T-cell (primary cell): Measurements from ENCODE around the gene TSPAN4. TPM values are rescaled to one million over a fixed set of nuclear protein-coding genes. Genes with fewer than 3 reads are reported as not detected.

ENCODE experiments used
- ATAC-seq, 4 experiments: fragments of 200-7000 bp in 3 of 4; fragments of 150-1000 bp in 1 of 4; cut with Tn5 transposase; replicated peaks in 1 of 4; 1 replicate in 3 of 4; 2 replicates in 1 of 4; pipeline ENCODE4 v1.10.0; 2021; ENCODE audit warnings: moderate library complexity in 3 of 4, mild to moderate bottlenecking in 2 of 4, moderate number of reproducible peaks in 1 of 4
- CTCF ChIA-PET, 2 donors: fragments of 300-600 bp; sonication (Branson Sonifier 250); formaldehyde crosslinking; loops; one replicate each; lab custom pipeline; 2022; ENCODE audit warnings: antibody characterized with exemption in 2 of 2; lab: Charles Lee
- POLR2A ChIA-PET, 2 donors: fragments of 300-600 bp; sonication (Branson Sonifier 250); formaldehyde crosslinking; loops; one replicate each; lab custom pipeline; 2022; ENCODE audit warnings: antibody characterized with exemption in 2 of 2; lab: Charles Lee
- DNase-seq, 35 experiments: peaks; one replicate each; pipeline versions ENCODE4 v3.0.0 to v3.0.0-alpha.2; 2013 to 2023
- H3K27ac ChIP-seq: one replicate; pipeline ENCODE4 v1.5.1; 2013; ENCODE audit warnings: low read length
- H3K27me3 ChIP-seq, 2 experiments: replicated peaks in 1 of 2; 1 replicate in 1 of 2; 2 replicates in 1 of 2; pipeline versions ENCODE4 v1.6.1 to v1.7.0; 2013; ENCODE audit warnings: low read length in 1 of 2, mixed read lengths in 1 of 2; ENCODE audit not compliant: control insufficient read depth in 2 of 2, insufficient read depth in 2 of 2; ENCODE audit errors: extremely low read depth in 1 of 2
- H3K36me3 ChIP-seq, 2 donors: 1 replicate in 1 of 2; 2 replicates in 1 of 2; pipeline versions ENCODE4 v1.6.1 to v1.7.0; 2013; ENCODE audit warnings: low read length in 1 of 2; ENCODE audit not compliant: control insufficient read depth in 2 of 2, insufficient read depth in 1 of 2; ENCODE audit errors: extremely low read depth in 1 of 2
- H3K4me1 ChIP-seq, 2 experiments: 1 replicate in 1 of 2; 2 replicates in 1 of 2; pipeline versions ENCODE4 v1.6.1 to v1.7.0; 2013; ENCODE audit warnings: low read length in 2 of 2, mixed read lengths in 1 of 2; ENCODE audit not compliant: insufficient read depth in 2 of 2, control insufficient read depth in 1 of 2; ENCODE audit errors: extremely low read depth in 1 of 2
- H3K4me3 ChIP-seq, 2 donors: 1 replicate in 1 of 2; 2 replicates in 1 of 2; pipeline versions ENCODE4 v1.5.1 to v1.7.0; 2013; ENCODE audit warnings: mild to moderate bottlenecking in 2 of 2, low read length in 1 of 2, moderate library complexity in 1 of 2; ENCODE audit not compliant: control insufficient read depth in 1 of 2; ENCODE audit errors: extremely low read depth in 1 of 2
- H3K9me3 ChIP-seq: 2 replicates; pipeline ENCODE4 v1.7.0; 2013
- H3K27ac Mint-ChIP-seq, 2 donors: one replicate each; pipeline ENCODE4 v1.8.0; 2020 to 2021; ENCODE audit warnings: mild to moderate bottlenecking in 2 of 2, mixed read lengths in 2 of 2
- H3K27me3 Mint-ChIP-seq, 2 donors: one replicate each; pipeline ENCODE4 v1.8.0; 2021 to 2022; ENCODE audit warnings: mixed read lengths in 2 of 2
- H3K36me3 Mint-ChIP-seq: one replicate; pipeline ENCODE4 v1.8.0; 2021; ENCODE audit warnings: mixed read lengths
- H3K4me1 Mint-ChIP-seq, 3 donors: one replicate each; pipeline ENCODE4 v1.8.0; 2020 to 2022; ENCODE audit warnings: mixed read lengths in 3 of 3, mild to moderate bottlenecking in 1 of 3
- H3K4me3 Mint-ChIP-seq, 3 donors: one replicate each; pipeline ENCODE4 v1.8.0; 2020 to 2022; ENCODE audit warnings: mild to moderate bottlenecking in 3 of 3, mixed read lengths in 3 of 3, moderate library complexity in 3 of 3
- H3K9me3 Mint-ChIP-seq, 3 donors: one replicate each; pipeline ENCODE4 v1.8.0; 2020 to 2022; ENCODE audit warnings: mixed read lengths in 3 of 3
- WGBS: methylation state at CpG from one replicate; pipeline ENCODE4 v1.1.5; 2013; ENCODE audit warnings: missing lambda C conversion rate; ENCODE audit not compliant: insufficient coverage; 5-methylcytosine and 5-hydroxymethylcytosine counted together
- total RNA-seq, 35 experiments: library from RNA in 6 of 35; stranded (reverse) in 6 of 35; fragments of 120-200 nt in 1 of 35; gene quantifications; one replicate each; pipeline versions ENCODE4 v1.2.1 to v1.2.4 and lab custom pipeline; 2013 to 2026

The TSPAN4 gene
- total RNA-seq, 5 donors from 2014 or later (not counting 1 experiment from before 2014, with no cell fraction given), result 3.1 to 5.8 (median 4.4) TPM

GRCh38 chr11:803770-804598 is 38.7 kb upstream of the TSPAN4 start:
- H3K4me1 ChIP-seq, result peaks cover 15 to 43% of the 10 kb centered on the region in 2 experiments
- Mint-ChIP-seq H3K36me3 (no peaks in the 10 kb centered on the region), H3K4me3 (peak overlapping the region; percentile 76 to 89 (median 76)), H3K27me3 (no peaks in the 10 kb centered on the region), H3K4me1 (peaks cover 12 to 23% (median 19%) of the 10 kb centered on the region in 3 donors), H3K9me3 (no peaks in the 10 kb centered on the region), H3K27ac (peak overlapping the region; percentile 76)
- no peak for DNase-seq
- CTCF ChIA-PET, result no interaction called here
- H3K9me3 ChIP-seq, result no peaks in the 10 kb centered on the region
- H3K27me3 ChIP-seq, result no peaks in the 10 kb centered on the region
- 67% methylated on average over 25 of the region's 26 CpGs for WGBS
- peaks cover 9 to 21% of the 10 kb centered on the region in 2 donors for H3K36me3 ChIP-seq
- H3K27ac ChIP-seq, result peak overlapping the region; percentile 70
- peak overlapping the region; percentile 70 to 86 for H3K4me3 ChIP-seq
- no peak for ATAC-seq
- POLR2A ChIA-PET, result interaction anchor here in 1 of 2 donors (0.6 kb wide), 1 partner anchor 10 kb away, joined by 3 read pairs; no protein-coding TSS in a partner anchor

- Mint-ChIP-seq H3K4me1 (peaks cover 15 to 25% (median 20%) of the 10 kb centered on the region in 3 donors), H3K27ac (peak overlapping the region; percentile 76), H3K36me3 (no peaks in the 10 kb centered on the region), H3K4me3 (peak overlapping the region; percentile 76 to 89 (median 76)), H3K27me3 (no peaks in the 10 kb centered on the region), H3K9me3 (no peaks in the 10 kb centered on the region)
- H3K4me3 ChIP-seq, result peak overlapping the region; percentile 70 to 86
- POLR2A ChIA-PET, result interaction anchor here in 1 of 2 donors (0.6 kb wide), 1 partner anchor 9 kb away, joined by 3 read pairs; no protein-coding TSS in a partner anchor
- H3K27me3 ChIP-seq, result no peaks in the 10 kb centered on the region
- ATAC-seq (no peak), DNase-seq (no peak)
- H3K9me3 ChIP-seq, result no peaks in the 10 kb centered on the region
- peaks cover 9 to 19% of the 10 kb centered on the region in 2 donors for H3K36me3 ChIP-seq
- H3K27ac ChIP-seq, result peak overlapping the region; percentile 70
- peaks cover 15 to 45% of the 10 kb centered on the region in 2 experiments for H3K4me1 ChIP-seq
- WGBS, result 8% methylated on average over 13 of the region's 18 CpGs
- CTCF ChIA-PET, result no interaction called here
These were observed 38.1 kb upstream of the TSPAN4 start for GRCh38 chr11:804599-804964.

- ATAC-seq, result peak in 2 of 4 experiments; percentile 0 to 1
- Histone ChIP-seq H3K27me3 (no peaks in the 10 kb centered on the region), H3K27ac (peak overlapping the region; percentile 97), H3K36me3 (peaks cover 19 to 26% of the 10 kb centered on the region in 2 donors), H3K4me1 (peaks cover 23 to 54% of the 10 kb centered on the region in 2 experiments), H3K9me3 (no peaks in the 10 kb centered on the region), H3K4me3 (peak overlapping the region; percentile 85 to 97)
- WGBS, result 17% methylated on average over 27 of the region's 36 CpGs
- CTCF ChIA-PET, result interaction anchor here (0.5 to 1.8 kb wide), 2 partner anchors 11 to 29 kb away, joined by 4 to 6 read pairs; no protein-coding TSS in a partner anchor
- peak overlapping the region; percentile 89 to 91 (median 89) for H3K4me3 Mint-ChIP-seq
- H3K9me3 Mint-ChIP-seq, result no peaks in the 10 kb centered on the region
- H3K36me3 Mint-ChIP-seq, result peaks cover 17% of the 10 kb centered on the region
- POLR2A ChIA-PET, result interaction anchor here in 1 of 2 donors (0.8 kb wide), 1 partner anchor 10 kb away, joined by 3 read pairs; the partner anchor contains the start of gene PNPLA2
- peaks cover 40 to 46% (median 42%) of the 10 kb centered on the region in 3 donors for H3K4me1 Mint-ChIP-seq
- H3K27ac Mint-ChIP-seq, result peak overlapping the region; percentile 94 to 99
- H3K27me3 Mint-ChIP-seq, result no peaks in the 10 kb centered on the region
- peak in 4 of 35 experiments; percentile 22 to 57 (median 34) for DNase-seq
These were observed 34.0 kb upstream of the TSPAN4 start for GRCh38 chr11:808427-809286.

- ATAC-seq (peak; percentile 84 to 87 (median 85)), DNase-seq (peak; percentile 93 to 99 (median 97))
- WGBS, result under 1% methylated on average over 75 of the region's 81 CpGs
- Histone ChIP-seq H3K4me1 (peaks cover 15 to 46% of the 10 kb centered on the region in 2 experiments), H3K4me3 (peak within 1 kb of the TSS; percentile 85 to 97), H3K36me3 (peaks cover 21 to 27% of the 10 kb centered on the region in 2 donors), H3K27ac (peak within 1 kb of the TSS; percentile 97), H3K9me3 (no peaks in the 10 kb centered on the region), H3K27me3 (no peaks in the 10 kb centered on the region)
- Mint-ChIP-seq H3K36me3 (peaks cover 20% of the 10 kb centered on the region), H3K4me3 (peak within 1 kb of the TSS; percentile 89 to 91 (median 89)), H3K27ac (peak within 1 kb of the TSS; percentile 94 to 99), H3K4me1 (peaks cover 36 to 40% (median 39%) of the 10 kb centered on the region in 3 donors), H3K27me3 (no peaks in the 10 kb centered on the region), H3K9me3 (no peaks in the 10 kb centered on the region)
- ChIA-PET POLR2A (interaction anchor here (0.6 to 0.7 kb wide), 4 partner anchors 10 to 561 kb away, joined by 3 to 8 read pairs (median 3); partner anchors contain the start of gene CEND1 (in 1 of the 2)), CTCF (interaction anchor here (0.5 to 1.8 kb wide), 2 partner anchors 10 to 28 kb away, joined by 4 to 6 read pairs; no protein-coding TSS in a partner anchor)
These were observed 33.2 kb upstream of the TSPAN4 start, which contains the start of gene RPLP2 for GRCh38 chr11:809287-810039. RPLP2 (plus strand) TSS chr11:809967; CDS start chr11:810235, 268 bp downstream.

GRCh38 chr11:810040-810567 is 32.5 kb upstream of the TSPAN4 start:
- Histone ChIP-seq H3K27me3 (no peaks in the 10 kb centered on the region), H3K4me1 (peaks cover 13 to 41% of the 10 kb centered on the region in 2 experiments), H3K4me3 (peak overlapping the region; percentile 70 to 97), H3K9me3 (no peaks in the 10 kb centered on the region), H3K36me3 (peaks cover 21 to 27% of the 10 kb centered on the region in 2 donors), H3K27ac (peak overlapping the region; percentile 61)
- Mint-ChIP-seq H3K27ac (peak overlapping the region; percentile 94 to 99), H3K9me3 (no peaks in the 10 kb centered on the region), H3K4me1 (peaks cover 34 to 40% (median 38%) of the 10 kb centered on the region in 3 donors), H3K36me3 (peaks cover 20% of the 10 kb centered on the region), H3K4me3 (peak overlapping the region; percentile 89 to 91 (median 89)), H3K27me3 (no peaks in the 10 kb centered on the region)
- DNase-seq, result no peak
- CTCF ChIA-PET, result interaction anchor here (0.6 to 1.8 kb wide), 2 partner anchors 10 to 232 kb away, joined by 3 to 6 read pairs; no protein-coding TSS in a partner anchor
- POLR2A ChIA-PET, result interaction anchor here (0.6 to 0.8 kb wide), 6 partner anchors 10 to 582 kb away, joined by 3 to 11 read pairs (median 3); partner anchors contain the start of gene CEND1 (in 1 of the 2)
- ATAC-seq, result peak; percentile 10 to 17 (median 16)
- WGBS, result under 1% methylated on average over 53 of the region's 55 CpGs
